OCI-LY1 (cell line): ENCODE results near the gene IFT27.
"Not testable (repeated sequence)": the region's sequence is repeated elsewhere in the genome, so short reads cannot be mapped to it uniquely, and the experiment has no call there.

ENCODE experiments used
- H2AFZ ChIP-seq: fragments of 200-600 bp; sonication (generic), shearing (Covaris generic); 2 replicates; pipeline ENCODE4 v1.6.0; 2014; ENCODE audit warnings: antibody characterized with exemption, mild to moderate bottlenecking, low read length
- H3F3A ChIP-seq: fragments of 200-600 bp; sonication (generic), shearing (Covaris generic); 2 replicates; pipeline ENCODE4 v1.6.0; 2014; ENCODE audit warnings: mild to moderate bottlenecking, antibody characterized with exemption, low read length, moderate library complexity; ENCODE audit not compliant: insufficient read depth
- H3K27ac ChIP-seq: fragments of 200-600 bp; sonication (generic); 2 replicates; pipeline ENCODE4 v1.5.1; 2014; ENCODE audit warnings: low read length, mixed run types, mild to moderate bottlenecking, low read depth; ENCODE audit not compliant: poor library complexity, severe bottlenecking
- H3K27me3 ChIP-seq: fragments of 200-600 bp; sonication (generic); 2 replicates; pipeline ENCODE4 v1.6.0; 2014; ENCODE audit warnings: antibody characterized with exemption, mild to moderate bottlenecking, low read length, moderate library complexity; ENCODE audit not compliant: insufficient read depth
- H3K36me3 ChIP-seq: fragments of 200-600 bp; sonication (generic); 2 replicates; pipeline ENCODE4 v1.6.1; 2014; ENCODE audit warnings: mild to moderate bottlenecking, antibody characterized with exemption, low read length, moderate library complexity, mixed read lengths; ENCODE audit not compliant: insufficient read depth
- H3K4me1 ChIP-seq: fragments of 200-600 bp; sonication (generic); 2 replicates; pipeline ENCODE4 v1.5.1; 2014; ENCODE audit warnings: mild to moderate bottlenecking, low read length, moderate library complexity; ENCODE audit not compliant: insufficient read depth, severe bottlenecking
- H3K4me2 ChIP-seq: fragments of 200-600 bp; sonication (generic), shearing (Covaris generic); 2 replicates; pipeline ENCODE4 v1.6.1; 2014; ENCODE audit warnings: low read length
- H3K4me3 ChIP-seq: fragments of 200-600 bp; sonication (generic); 2 replicates; pipeline ENCODE4 v1.5.1; 2014; ENCODE audit warnings: low read length, low read depth, mild to moderate bottlenecking, mixed read lengths; ENCODE audit not compliant: poor library complexity, severe bottlenecking
- H3K79me2 ChIP-seq: fragments of 200-600 bp; shearing (Covaris generic); 2 replicates; pipeline ENCODE4 v1.6.1; 2016; ENCODE audit warnings: mixed run types, low read length, mixed read lengths; ENCODE audit not compliant: insufficient read depth
- H3K9ac ChIP-seq: fragments of 200-600 bp; sonication (generic), shearing (Covaris generic); 2 replicates; pipeline ENCODE4 v1.6.1; 2014; ENCODE audit warnings: mild to moderate bottlenecking, low read length, mixed read lengths
- H3K9me2 ChIP-seq: fragments of 200-600 bp; sonication (generic), shearing (Covaris generic); 2 replicates; pipeline ENCODE4 v1.6.1; 2014; ENCODE audit warnings: low read depth, mild to moderate bottlenecking, low read length, mixed read lengths
- H3K9me3 ChIP-seq: fragments of 200-600 bp; shearing (Covaris generic); 2 replicates; pipeline ENCODE4 v1.6.1; 2014; ENCODE audit warnings: low read length, mixed read lengths
- H4K20me1 ChIP-seq: fragments of 200-600 bp; sonication (generic), shearing (Covaris generic); 2 replicates; pipeline ENCODE4 v1.6.0; 2016; ENCODE audit warnings: mild to moderate bottlenecking, low read length; ENCODE audit not compliant: insufficient read depth
- CTCF ChIP-seq: fragments of 200-600 bp; sonication (generic), shearing (Covaris generic); IDR thresholded peaks from 2 replicates; pipeline ENCODE4 v1.5.1; 2017; ENCODE audit warnings: mild to moderate bottlenecking, antibody characterized with exemption, low read length, moderate library complexity, mixed read lengths
- EZH2 ChIP-seq: fragments of 200-600 bp; sonication (generic), shearing (Covaris generic); IDR thresholded peaks from 2 replicates; pipeline ENCODE4 v1.8.0; 2017; ENCODE audit warnings: borderline replicate concordance, mixed run types, mild to moderate bottlenecking, antibody characterized with exemption, low read length, moderate library complexity, mixed read lengths

Gene IFT27

GRCh38 chr22:36733271-36733670 is 42.6 kb downstream of the IFT27 start:
- Histone ChIP-seq H3K27ac (no peak overlapping the region), H3K9ac (no peak overlapping the region), H3K36me3 (no peaks in the 10 kb centered on the region), H3K4me2 (no peak overlapping the region), H3K9me3 (no peaks in the 10 kb centered on the region), H3K27me3 (no peaks in the 10 kb centered on the region; the same call in 1 of the 2 replicates), H3K4me3 (no peak overlapping the region), H2AFZ (no peak overlapping the region), H3K79me2 (no peaks in the 10 kb centered on the region), H3F3A (no peaks in the 10 kb centered on the region), H4K20me1 (no peaks in the 10 kb centered on the region), H3K9me2 (no peaks in the 10 kb centered on the region), H3K4me1 (no peaks in the 10 kb centered on the region)
- TF ChIP-seq CTCF (no peak), EZH2 (no peak)

- Histone ChIP-seq H3K9me2 (no peaks in the 10 kb centered on the region), H3F3A (no peaks in the 10 kb centered on the region), H3K36me3 (no peaks in the 10 kb centered on the region), H3K9me3 (no peaks in the 10 kb centered on the region), H2AFZ (no peak overlapping the region), H3K4me3 (no peak overlapping the region), H3K4me1 (no peaks in the 10 kb centered on the region), H3K27me3 (no peaks in the 10 kb centered on the region; the same call in 1 of the 2 replicates), H3K79me2 (no peaks in the 10 kb centered on the region), H3K27ac (no peak overlapping the region), H4K20me1 (no peaks in the 10 kb centered on the region), H3K4me2 (no peak overlapping the region), H3K9ac (no peak overlapping the region)
- TF ChIP-seq CTCF (no peak), EZH2 (no peak)
These were observed 43.3 kb downstream of the IFT27 start for GRCh38 chr22:36732609-36733008.

GRCh38 chr22:36731916-36732315 is 44.0 kb downstream of the IFT27 start:
- TF ChIP-seq EZH2 (no peak), CTCF (no peak)
- Histone ChIP-seq H3K4me1 (no peaks in the 10 kb centered on the region), H3F3A (no peaks in the 10 kb centered on the region), H3K27me3 (no peaks in the 10 kb centered on the region; the same call in 1 of the 2 replicates), H4K20me1 (no peaks in the 10 kb centered on the region), H3K9me3 (no peaks in the 10 kb centered on the region), H3K4me2 (no peak overlapping the region), H3K79me2 (no peaks in the 10 kb centered on the region), H3K36me3 (no peaks in the 10 kb centered on the region), H2AFZ (no peak overlapping the region), H3K4me3 (no peak overlapping the region), H3K9me2 (no peaks in the 10 kb centered on the region), H3K27ac (no peak overlapping the region), H3K9ac (no peak overlapping the region)

- not testable (repeated sequence) for H3K27me3 ChIP-seq, H3K9ac ChIP-seq, H2AFZ ChIP-seq, H3K4me1 ChIP-seq, H3K79me2 ChIP-seq, H3K9me2 ChIP-seq, H3K27ac ChIP-seq, H3K9me3 ChIP-seq, H3K36me3 ChIP-seq, H4K20me1 ChIP-seq, H3F3A ChIP-seq, H3K4me3 ChIP-seq, H3K4me2 ChIP-seq
These were observed 44.6 kb downstream of the IFT27 start for GRCh38 chr22:36731321-36731720.
